ENCODE measurements around the gene TPCN2. TPM values are rescaled to one million over a fixed set of nuclear protein-coding genes. Genes with fewer than 3 reads are reported as not detected.

TPCN2 gene
- total and polyA plus RNA-seq, 9 of the 15 experiments (the other 6 are each of a cell fraction or from before 2014, with no cell fraction given): 0.66 to 10.2 (median 4.6) TPM

DNA sequence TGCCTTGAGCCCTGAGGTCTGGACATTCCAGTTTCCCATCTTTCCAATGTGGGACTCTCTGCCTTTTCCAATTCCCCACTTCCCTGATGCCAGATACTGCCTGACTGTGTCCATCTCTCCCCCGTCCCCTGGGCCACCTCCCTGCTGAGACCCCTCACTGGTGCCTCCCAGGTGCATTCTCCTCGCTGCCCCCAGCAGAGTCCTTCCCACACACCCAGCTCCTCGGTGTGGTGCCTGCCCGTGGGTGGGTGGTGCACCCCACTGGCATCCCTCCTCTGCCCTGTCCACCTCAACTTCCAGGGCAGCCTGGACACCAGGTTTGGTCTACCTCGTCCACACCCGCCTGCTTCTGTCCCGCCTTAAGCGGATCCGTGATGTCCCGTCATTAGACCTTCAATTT lies 30.8 kb upstream of the TPCN2 start:
- H3K9me1 ChIP-seq (ENCODE audit: control insufficient read depth, insufficient read depth, low read length): no peaks in the 10 kb centered on the region
- H3K4me2 ChIP-seq (ENCODE audit: insufficient read depth, low read length): no peak overlapping the region
- TF ChIP-seq NCOA4 (IDR thresholded peaks at IDR 0.05; ENCODE audit: partially characterized antibody): no peak
- TF ChIP-seq, protein P1, sequence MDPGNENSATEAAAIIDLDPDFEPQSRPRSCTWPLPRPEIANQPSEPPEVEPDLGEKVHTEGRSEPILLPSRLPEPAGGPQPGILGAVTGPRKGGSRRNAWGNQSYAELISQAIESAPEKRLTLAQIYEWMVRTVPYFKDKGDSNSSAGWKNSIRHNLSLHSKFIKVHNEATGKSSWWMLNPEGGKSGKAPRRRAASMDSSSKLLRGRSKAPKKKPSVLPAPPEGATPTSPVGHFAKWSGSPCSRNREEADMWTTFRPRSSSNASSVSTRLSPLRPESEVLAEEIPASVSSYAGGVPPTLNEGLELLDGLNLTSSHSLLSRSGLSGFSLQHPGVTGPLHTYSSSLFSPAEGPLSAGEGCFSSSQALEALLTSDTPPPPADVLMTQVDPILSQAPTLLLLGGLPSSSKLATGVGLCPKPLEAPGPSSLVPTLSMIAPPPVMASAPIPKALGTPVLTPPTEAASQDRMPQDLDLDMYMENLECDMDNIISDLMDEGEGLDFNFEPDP (CRISPR knock-in tag; IDR thresholded peaks at IDR 0.05): no peak
- no peak for TF ChIP-seq ETV5 (CRISPR knock-in tag; IDR thresholded peaks at IDR 0.05; ENCODE audit: low read depth)
- TF ChIP-seq, protein P2, sequence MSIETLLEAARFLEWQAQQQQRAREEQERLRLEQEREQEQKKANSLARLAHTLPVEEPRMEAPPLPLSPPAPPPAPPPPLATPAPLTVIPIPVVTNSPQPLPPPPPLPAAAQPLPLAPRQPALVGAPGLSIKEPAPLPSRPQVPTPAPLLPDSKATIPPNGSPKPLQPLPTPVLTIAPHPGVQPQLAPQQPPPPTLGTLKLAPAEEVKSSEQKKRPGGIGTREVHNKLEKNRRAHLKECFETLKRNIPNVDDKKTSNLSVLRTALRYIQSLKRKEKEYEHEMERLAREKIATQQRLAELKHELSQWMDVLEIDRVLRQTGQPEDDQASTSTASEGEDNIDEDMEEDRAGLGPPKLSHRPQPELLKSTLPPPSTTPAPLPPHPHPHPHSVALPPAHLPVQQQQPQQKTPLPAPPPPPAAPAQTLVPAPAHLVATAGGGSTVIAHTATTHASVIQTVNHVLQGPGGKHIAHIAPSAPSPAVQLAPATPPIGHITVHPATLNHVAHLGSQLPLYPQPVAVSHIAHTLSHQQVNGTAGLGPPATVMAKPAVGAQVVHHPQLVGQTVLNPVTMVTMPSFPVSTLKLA (conservative IDR thresholded peaks at IDR 0.05): no peak
- TF ChIP-seq HDAC1 (IDR thresholded peaks at IDR 0.05): no peak
- no peak for TF ChIP-seq CBFA2T2 (conservative IDR thresholded peaks at IDR 0.05)
- no peak for TF ChIP-seq RFX5 (IDR thresholded peaks at IDR 0.05; ENCODE audit: low read depth, low read length)
- TF ChIP-seq KLF10 (CRISPR knock-in tag; IDR thresholded peaks at IDR 0.05): no peak
- TF ChIP-seq FOXP1 (CRISPR knock-in tag; IDR thresholded peaks at IDR 0.05): no peak
- no peak for TF ChIP-seq CEBPB (tag; IDR thresholded peaks at IDR 0.05)
- no peak for TF ChIP-seq NFIC (IDR thresholded peaks at IDR 0.05)
- TF ChIP-seq, protein P3, sequence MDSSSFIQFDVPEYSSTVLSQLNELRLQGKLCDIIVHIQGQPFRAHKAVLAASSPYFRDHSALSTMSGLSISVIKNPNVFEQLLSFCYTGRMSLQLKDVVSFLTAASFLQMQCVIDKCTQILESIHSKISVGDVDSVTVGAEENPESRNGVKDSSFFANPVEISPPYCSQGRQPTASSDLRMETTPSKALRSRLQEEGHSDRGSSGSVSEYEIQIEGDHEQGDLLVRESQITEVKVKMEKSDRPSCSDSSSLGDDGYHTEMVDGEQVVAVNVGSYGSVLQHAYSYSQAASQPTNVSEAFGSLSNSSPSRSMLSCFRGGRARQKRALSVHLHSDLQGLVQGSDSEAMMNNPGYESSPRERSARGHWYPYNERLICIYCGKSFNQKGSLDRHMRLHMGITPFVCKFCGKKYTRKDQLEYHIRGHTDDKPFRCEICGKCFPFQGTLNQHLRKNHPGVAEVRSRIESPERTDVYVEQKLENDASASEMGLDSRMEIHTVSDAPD (CRISPR knock-in tag; IDR thresholded peaks at IDR 0.05): no peak
- TF ChIP-seq KLF16 (IDR thresholded peaks at IDR 0.05): no peak
- no peak for TF ChIP-seq PHTF2 (CRISPR knock-in tag; IDR thresholded peaks at IDR 0.05)
- peaks cover 0 to 17% of the 10 kb centered on the region in 2 experiments; a peak in 3 of 5 replicates for H3K4me1 ChIP-seq (replicated peaks in 1 of 2; ENCODE audit: control insufficient read depth in 2 of 2, insufficient read depth in 2 of 2, low read length in 2 of 2)
- H2AFZ ChIP-seq (ENCODE audit: low read depth, low read length): no peak overlapping the region
- DNase-seq (ENCODE audit: extremely low read depth in 1 of 4, low spot score in 3 of 4) (no peak), ATAC-seq (no peak), FAIRE-seq (no peak)
- ChIA-PET CTCF (ENCODE audit: low intra/inter-chr PET ratio) (no interaction called here), POLR2A (interaction anchor here (0.7 kb wide), 1 partner anchor 69 kb away, joined by 3 read pairs; no protein-coding TSS in a partner anchor)
- no peak overlapping the region; a peak in 1 of 4 replicates for H3K9ac ChIP-seq (ENCODE audit: insufficient read depth in 1 of 2, low read depth in 2 of 2, low read length in 2 of 2)
- whole genome bisulfite sequencing (ENCODE audit: insufficient coverage, low coverage, missing lambda C conversion rate): 2% methylated on average over 10 of the region's 10 CpGs
- no peak overlapping the region for H3K4me3 ChIP-seq
- no peaks in the 10 kb centered on the region for H3K79me2 ChIP-seq (ENCODE audit: control insufficient read depth, insufficient read depth, low read length)
- no peak overlapping the region for H3K27ac ChIP-seq (ENCODE audit: extremely low read depth, low read depth, low read length)
- no TSS peak for BruUV-seq (replicated peaks)
- intact Hi-C loops (cut with micrococcal nuclease): no loop called here
- H3K36me3 ChIP-seq (ENCODE audit: control insufficient read depth, insufficient read depth, low read length): no peaks in the 10 kb centered on the region
- H4K20me1 ChIP-seq (replicated peaks; ENCODE audit: control insufficient read depth, insufficient read depth, low read length): peaks cover 14% of the 10 kb centered on the region; the same call in 1 of the 2 replicates
- in situ Hi-C loops (cut with MboI): no loop called here
- peaks cover 19 to 76% of the 10 kb centered on the region in 2 experiments for H3K27me3 ChIP-seq (ENCODE audit: control insufficient read depth in 2 of 2, insufficient read depth in 2 of 2, low read length in 2 of 2)
- no peaks in the 10 kb centered on the region for H3K9me3 ChIP-seq (replicated peaks; ENCODE audit: control insufficient read depth, insufficient read depth, low read depth, low read length)

All from K562 (cell line).